PC-9 (cell line): ENCODE results near the gene SUPT3H. TPM values are rescaled to one million over a fixed set of nuclear protein-coding genes. Genes with fewer than 3 reads are reported as not detected.

Experiments
- BruUV-seq: library from RNA; stranded (reverse); fragments of 400-500 nt; replicated peaks from 2 replicates; lab custom pipeline; 2021; lab: Mats Ljungman, UMichigan
- CTCF ChIA-PET: fragments of 300-600 bp; sonication (Branson Sonifier 250); formaldehyde crosslinking; loops from one replicate; lab custom pipeline; 2022; ENCODE audit warnings: antibody characterized with exemption; lab: Charles Lee
- POLR2A ChIA-PET: fragments of 300-600 bp; sonication (Branson Sonifier 250); formaldehyde crosslinking; loops from one replicate; lab custom pipeline; 2022; ENCODE audit warnings: antibody characterized with exemption; ENCODE audit not compliant: unreplicated experiment; lab: Charles Lee
- DNase-seq, 2 experiments: peaks; one replicate each; pipeline versions ENCODE4 v3.0.0 to v3.0.0-alpha.2; 2015 to 2022; ENCODE audit warnings: mixed read lengths in 1 of 2
- H2AFZ ChIP-seq: fragments of 200-600 bp; sonication (generic); 2 replicates; pipeline ENCODE4 v1.8.1; 2017; ENCODE audit warnings: antibody characterized with exemption
- H3F3A ChIP-seq: fragments of 200-600 bp; sonication (generic); 2 replicates; pipeline ENCODE4 v1.8.1; 2017; ENCODE audit warnings: antibody characterized with exemption, mild to moderate bottlenecking, low read depth; ENCODE audit not compliant: insufficient read depth
- H3K27ac ChIP-seq: fragments of 200-600 bp; sonication (generic); 2 replicates; pipeline ENCODE4 v1.6.1; 2016; ENCODE audit warnings: mixed run types
- H3K27me3 ChIP-seq: fragments of 200-600 bp; sonication (generic); 2 replicates; pipeline ENCODE4 v1.6.1; 2016; ENCODE audit warnings: low read depth, mixed run types; ENCODE audit not compliant: insufficient read depth
- H3K36me3 ChIP-seq: fragments of 200-600 bp; sonication (generic); 2 replicates; pipeline ENCODE4 v1.6.1; 2016; ENCODE audit warnings: low read depth, mixed run types
- H3K4me1 ChIP-seq: fragments of 200-600 bp; sonication (generic); replicated peaks from 2 replicates; pipeline ENCODE4 v1.6.1; 2016; ENCODE audit warnings: mixed run types; ENCODE audit not compliant: insufficient read depth
- H3K4me2 ChIP-seq: fragments of 200-600 bp; sonication (generic); 2 replicates; pipeline ENCODE4 v1.6.1; 2017; ENCODE audit warnings: mixed run types
- H3K4me3 ChIP-seq: fragments of 200-600 bp; sonication (generic); 2 replicates; pipeline ENCODE4 v1.6.1; 2016; ENCODE audit warnings: mixed run types
- H3K79me2 ChIP-seq: fragments of 200-600 bp; sonication (generic); 2 replicates; pipeline ENCODE4 v1.6.1; 2017; ENCODE audit warnings: low read depth, mixed run types
- H3K9me2 ChIP-seq: fragments of 200-600 bp; sonication (generic); 2 replicates; pipeline ENCODE4 v1.8.1; 2017; ENCODE audit warnings: mild to moderate bottlenecking; ENCODE audit not compliant: insufficient read depth
- H3K9me3 ChIP-seq: fragments of 200-600 bp; sonication (generic); 2 replicates; pipeline ENCODE4 v1.8.1; 2016; ENCODE audit warnings: low read depth; ENCODE audit not compliant: insufficient read depth
- H4K20me1 ChIP-seq: fragments of 200-600 bp; sonication (generic); 2 replicates; pipeline ENCODE4 v1.8.1; 2017; ENCODE audit not compliant: insufficient read depth
- CTCF ChIP-seq: fragments of 200-600 bp; sonication (generic); conservative IDR thresholded peaks from 2 replicates; pipeline ENCODE4 v1.6.1; 2017; ENCODE audit warnings: mixed run types, antibody characterized with exemption, mild to moderate bottlenecking, moderate library complexity
- EZH2 ChIP-seq: fragments of 200-600 bp; sonication (generic); IDR thresholded peaks from 2 replicates; pipeline ENCODE4 v1.8.0; 2017; ENCODE audit warnings: antibody characterized with exemption, low read depth
- intact Hi-C: fragments of 100-400 bp; cut with micrococcal nuclease; formaldehyde crosslinking; loops from one replicate; pipeline ENCODE4 v1.10.0; 2022; ENCODE audit not compliant: unreplicated experiment
- total RNA-seq: library from RNA; stranded (reverse); gene quantifications from 2 replicates; pipeline ENCODE4 v1.2.3, GENCODE V29; 2021

The SUPT3H gene
- total RNA-seq, 1 experiment from 2014 or later, result 9.2 TPM

GRCh38 chr6:45175272-45175671 lies 202.5 kb downstream of the SUPT3H start:
- Histone ChIP-seq H3K4me1 (no peaks in the 10 kb centered on the region), H4K20me1 (no peaks in the 10 kb centered on the region), H3K36me3 (no peaks in the 10 kb centered on the region), H3K4me2 (no peak overlapping the region), H3K27me3 (no peaks in the 10 kb centered on the region), H2AFZ (no peak overlapping the region), H3K27ac (no peak overlapping the region), H3K79me2 (no peaks in the 10 kb centered on the region), H3K9me2 (no peaks in the 10 kb centered on the region), H3K9me3 (no peaks in the 10 kb centered on the region), H3K4me3 (no peak overlapping the region), H3F3A (no peaks in the 10 kb centered on the region)
- TF ChIP-seq EZH2, result no peak
- no peak for TF ChIP-seq CTCF
- no TSS peak for BruUV-seq
- intact Hi-C loops, result no loop called here
- POLR2A ChIA-PET, result interaction anchor here (0.6 kb wide), 1 partner anchor 700 kb away, joined by 4 read pairs; no protein-coding TSS in a partner anchor
- CTCF ChIA-PET, result no interaction called here
- no peak for DNase-seq

- ChIA-PET POLR2A (no interaction called here), CTCF (interaction anchor here (0.6 kb wide), 1 partner anchor 9 kb away, joined by 10 read pairs; no protein-coding TSS in a partner anchor)
- no peaks in the 10 kb centered on the region for H3F3A ChIP-seq
- TF ChIP-seq EZH2, result no peak
- no peak for TF ChIP-seq CTCF
- H3K9me2 ChIP-seq, result no peaks in the 10 kb centered on the region
- no peak overlapping the region for H3K4me2 ChIP-seq
- H4K20me1 ChIP-seq, result no peaks in the 10 kb centered on the region
- H2AFZ ChIP-seq, result no peak overlapping the region
- no peaks in the 10 kb centered on the region for H3K36me3 ChIP-seq
- intact Hi-C loops, result no loop called here
- H3K27ac ChIP-seq, result no peak overlapping the region
- BruUV-seq, result no TSS peak
- no peaks in the 10 kb centered on the region for H3K9me3 ChIP-seq
- H3K4me3 ChIP-seq, result no peak overlapping the region
- DNase-seq, result no peak
- H3K27me3 ChIP-seq, result no peaks in the 10 kb centered on the region
- no peaks in the 10 kb centered on the region for H3K79me2 ChIP-seq
- H3K4me1 ChIP-seq, result no peaks in the 10 kb centered on the region
Measured at GRCh38 chr6:45174045-45174444, 203.7 kb downstream of the SUPT3H start.

GRCh38 chr6:45171380-45171779 lies 206.4 kb downstream of the SUPT3H start:
- Histone ChIP-seq H4K20me1 (no peaks in the 10 kb centered on the region), H3K9me2 (no peaks in the 10 kb centered on the region), H3K4me1 (no peaks in the 10 kb centered on the region), H3K79me2 (no peaks in the 10 kb centered on the region), H3K9me3 (no peaks in the 10 kb centered on the region), H3K27me3 (no peaks in the 10 kb centered on the region), H3K36me3 (no peaks in the 10 kb centered on the region), H3K4me2 (no peak overlapping the region), H3K4me3 (no peak overlapping the region), H2AFZ (no peak overlapping the region), H3F3A (no peaks in the 10 kb centered on the region), H3K27ac (no peak overlapping the region)
- intact Hi-C loops, result no loop called here
- BruUV-seq, result no TSS peak
- ChIA-PET POLR2A (no interaction called here), CTCF (no interaction called here)
- TF ChIP-seq EZH2, result no peak
- no peak for TF ChIP-seq CTCF
- DNase-seq, result no peak
